Endothelial cell of hepatic sinusoid (primary cell): Measurements from ENCODE around the gene KRTDAP.
"Not testable (repeated sequence)": the region's sequence is repeated elsewhere in the genome, so short reads cannot be mapped to it uniquely, and the experiment has no call there.

Experiments used
- in situ Hi-C: cut with HindIII; loops from 2 replicates; pipeline ENCODE4 v1.10.0; 2017; ENCODE audit warnings: low sequenced_read_pairs

Gene KRTDAP

DNA sequence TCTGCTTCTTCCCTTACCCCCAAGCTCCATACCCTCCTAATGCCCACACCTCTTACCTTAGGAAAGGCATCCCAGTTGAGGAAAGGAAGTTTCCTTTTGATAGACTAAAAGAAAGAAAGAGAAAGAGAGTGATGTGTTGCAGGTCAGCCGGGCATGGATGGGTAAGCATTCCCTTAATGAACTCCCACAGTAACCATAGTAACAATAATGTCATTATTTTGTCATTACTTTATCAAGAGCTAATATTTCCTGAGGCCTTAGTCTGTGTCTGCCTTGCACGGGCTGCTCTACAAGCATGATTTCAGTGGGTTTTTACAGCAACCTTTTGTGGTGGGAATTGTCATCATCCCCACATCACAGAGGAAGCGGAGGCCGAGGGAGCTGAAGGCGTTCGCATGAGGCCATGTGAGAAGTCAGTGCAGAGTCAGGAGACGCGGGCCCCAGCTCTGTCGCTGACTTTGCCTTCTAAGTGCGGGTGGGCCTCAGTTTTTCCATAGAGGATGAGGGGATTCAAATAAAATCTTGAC, 2.5 kb downstream of the KRTDAP start:
- in situ Hi-C loops = loop anchor here (5.0 kb wide), 2 partner anchors 55 to 135 kb away; no protein-coding TSS in a partner anchor

DNA sequence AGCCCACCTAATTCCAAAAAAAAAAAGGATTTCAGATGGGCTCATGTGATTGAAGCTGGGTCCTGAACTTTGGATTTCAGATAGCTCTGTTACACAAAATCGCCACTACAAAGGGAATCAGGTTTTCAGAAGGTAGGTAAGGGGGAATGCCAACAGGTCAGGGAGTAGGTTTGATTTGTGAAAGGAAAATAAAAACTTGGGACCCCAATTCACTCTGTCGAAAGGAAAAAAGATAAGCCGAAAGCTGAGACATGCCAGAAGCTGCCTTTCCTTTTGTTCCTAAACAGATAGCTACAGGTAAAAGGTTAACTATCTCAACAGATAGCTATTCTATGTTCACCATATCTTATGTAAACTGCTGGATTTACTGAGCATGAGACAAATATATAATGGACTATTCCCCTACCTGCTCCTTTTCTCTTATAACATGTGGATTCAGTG, 4.0 kb downstream of the KRTDAP start:
- in situ Hi-C loops = loop anchor here (5.0 kb wide), 2 partner anchors 54 to 134 kb away; no protein-coding TSS in a partner anchor

DNA sequence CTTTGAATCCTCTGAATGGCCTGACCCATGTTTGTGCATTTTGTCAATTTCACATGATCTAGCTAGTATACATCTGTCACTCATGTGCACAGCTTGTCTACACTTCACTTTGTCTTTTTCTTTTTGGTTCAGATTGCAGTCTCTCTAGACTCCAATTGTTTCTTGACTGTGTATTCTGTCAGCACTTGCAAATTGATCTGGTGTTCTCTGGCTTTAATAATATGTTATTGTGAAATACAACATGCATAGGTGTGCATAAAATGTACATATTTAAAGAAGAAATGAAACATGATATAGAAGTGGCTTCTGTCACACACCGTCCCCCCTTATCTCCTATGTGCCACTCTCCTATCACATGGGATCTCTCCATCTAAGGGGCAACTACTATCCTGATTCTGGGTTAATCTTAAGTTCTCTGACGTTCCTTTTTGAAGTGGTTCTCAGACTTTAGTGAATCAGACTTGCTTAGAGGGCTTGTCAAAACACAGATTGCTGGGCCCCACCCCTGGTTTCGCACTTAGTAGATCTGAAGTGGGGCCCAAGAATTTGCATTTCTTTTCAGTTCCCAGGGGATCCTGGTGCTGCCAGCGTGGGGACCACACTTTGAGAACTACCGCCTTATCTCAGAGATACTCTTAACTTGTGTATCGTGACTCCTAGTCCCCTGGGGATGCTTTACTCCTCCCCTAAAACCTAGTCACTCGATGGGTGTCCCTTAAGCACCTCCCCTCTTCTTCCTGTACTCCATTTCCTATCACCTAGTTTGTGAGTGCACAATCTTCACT, 5.8 kb downstream of the KRTDAP start:
- in situ Hi-C loops = loop anchor here (5.0 kb wide), 2 partner anchors 52 to 132 kb away; no protein-coding TSS in a partner anchor

DNA sequence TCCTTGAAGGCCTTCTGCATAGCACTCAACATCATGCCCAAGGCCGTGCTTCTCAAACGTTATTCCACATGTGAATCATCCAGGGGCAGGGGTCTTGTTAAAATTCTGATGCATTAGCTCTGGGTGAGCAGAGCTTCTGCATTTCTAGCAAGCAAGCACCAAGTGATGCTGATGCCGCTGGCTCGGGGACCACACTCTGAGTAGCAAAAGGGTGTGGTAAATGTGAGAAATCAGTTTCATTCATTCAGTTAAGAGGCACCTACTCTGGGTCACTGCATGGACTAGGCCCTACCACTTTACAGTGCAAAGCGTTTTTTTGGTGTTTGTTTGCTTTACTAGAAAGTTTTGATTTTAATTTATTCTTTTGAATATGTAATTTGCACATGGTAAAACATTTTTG, 7.2 kb downstream of the KRTDAP start:
- in situ Hi-C loops = no loop called here

DNA sequence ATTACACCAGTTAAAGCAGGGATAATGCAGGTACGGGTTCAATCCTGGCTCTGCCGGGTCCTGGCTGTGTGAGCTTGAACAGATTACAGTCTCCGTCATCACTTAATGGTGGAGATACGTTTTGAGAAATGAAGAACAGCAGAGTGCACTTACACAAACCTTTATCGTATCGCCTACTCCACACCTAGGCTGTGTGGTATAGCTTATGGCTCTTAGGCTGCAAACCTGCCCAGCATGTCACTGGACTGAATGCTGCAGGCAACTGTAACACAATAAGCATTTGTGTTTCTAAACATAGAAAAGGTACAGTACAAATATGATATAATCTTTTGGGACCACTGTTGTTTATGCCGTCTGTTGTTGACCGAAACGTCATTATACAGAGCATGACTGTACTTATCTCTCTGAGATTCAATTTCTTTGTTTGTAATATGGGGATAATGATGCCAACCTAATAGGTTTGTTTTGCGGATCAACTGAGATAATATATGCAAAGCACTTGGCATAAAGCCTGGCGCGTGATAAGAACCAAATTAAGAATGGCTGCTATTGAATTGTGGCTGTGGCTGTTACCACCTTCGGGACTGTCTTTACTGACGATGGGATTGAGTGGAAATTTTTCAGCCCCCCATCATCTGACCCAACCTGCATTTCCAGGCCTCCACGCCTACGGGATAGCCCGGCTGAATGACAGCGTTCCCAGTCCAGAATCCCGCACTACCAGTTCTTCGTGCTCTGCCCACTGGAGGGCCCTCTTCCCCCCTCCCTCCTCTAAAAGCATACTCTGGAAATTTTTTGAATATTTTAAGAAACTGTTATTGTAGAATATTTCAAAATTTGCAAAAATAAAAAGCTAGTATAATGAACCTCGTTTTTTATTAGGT, 11.2 kb downstream of the KRTDAP start:
- in situ Hi-C loops = no loop called here

DNA sequence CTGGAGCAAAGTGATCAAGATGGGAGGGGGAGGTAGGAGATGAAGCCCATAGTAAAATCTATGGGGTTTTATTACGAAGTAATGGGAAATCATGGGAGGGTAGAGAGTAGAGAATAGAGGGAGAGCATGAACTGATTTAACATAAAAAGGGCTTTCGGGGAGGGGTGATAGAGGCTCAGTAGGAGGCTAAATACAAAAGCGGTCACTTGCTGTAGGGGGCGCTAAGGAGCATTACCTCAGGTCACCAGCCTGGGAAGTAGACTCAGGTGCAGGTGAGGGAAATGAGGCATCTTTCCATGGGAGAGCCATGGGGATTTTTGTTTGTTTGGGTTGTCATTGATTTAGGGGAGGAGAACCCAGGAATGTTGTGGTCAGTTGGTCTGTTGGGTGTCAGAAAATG, 14.1 kb downstream of the KRTDAP start:
- in situ Hi-C loops = no loop called here

DNA sequence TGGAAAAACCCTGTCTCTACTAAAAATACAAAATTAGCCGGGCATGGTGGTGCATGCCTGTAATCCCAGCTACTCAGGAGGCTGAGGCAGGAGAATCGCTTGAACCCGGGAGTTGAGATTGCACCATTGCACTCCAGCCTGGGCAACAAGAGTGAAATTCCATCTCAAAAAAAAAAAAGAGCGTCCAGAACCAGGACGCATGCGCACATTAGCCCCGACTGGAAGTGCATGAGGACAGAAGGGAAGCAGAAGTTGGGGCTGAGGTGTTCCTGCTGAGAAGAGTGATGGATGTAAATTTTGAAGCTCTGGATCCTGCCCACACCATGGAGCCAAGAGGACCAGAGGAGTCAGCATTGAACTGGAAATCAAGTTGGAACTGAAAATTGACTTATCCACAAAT, 15.7 kb downstream of the KRTDAP start:
- in situ Hi-C loops = not testable (repeated sequence)

DNA sequence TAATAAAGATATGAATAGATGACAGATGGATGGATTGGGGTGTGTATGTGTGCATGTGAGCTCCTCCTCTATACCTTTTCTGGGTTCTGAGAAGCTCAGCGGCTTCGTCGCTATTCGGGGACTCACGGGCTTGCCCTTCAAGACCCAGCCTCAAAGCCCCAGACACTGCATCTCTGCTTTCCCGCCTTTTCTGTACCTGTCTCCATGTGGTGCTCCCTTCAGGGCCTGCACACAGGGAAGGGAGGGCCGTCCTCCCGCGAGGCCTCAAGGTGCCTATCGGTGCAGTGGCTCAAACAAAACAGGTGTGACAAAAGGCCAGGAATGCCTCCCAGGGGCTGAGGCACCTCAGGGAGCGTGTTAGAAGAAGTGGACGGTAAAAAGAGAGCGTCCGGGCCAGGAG, 16.2 kb downstream of the KRTDAP start:
- in situ Hi-C loops = no loop called here

DNA sequence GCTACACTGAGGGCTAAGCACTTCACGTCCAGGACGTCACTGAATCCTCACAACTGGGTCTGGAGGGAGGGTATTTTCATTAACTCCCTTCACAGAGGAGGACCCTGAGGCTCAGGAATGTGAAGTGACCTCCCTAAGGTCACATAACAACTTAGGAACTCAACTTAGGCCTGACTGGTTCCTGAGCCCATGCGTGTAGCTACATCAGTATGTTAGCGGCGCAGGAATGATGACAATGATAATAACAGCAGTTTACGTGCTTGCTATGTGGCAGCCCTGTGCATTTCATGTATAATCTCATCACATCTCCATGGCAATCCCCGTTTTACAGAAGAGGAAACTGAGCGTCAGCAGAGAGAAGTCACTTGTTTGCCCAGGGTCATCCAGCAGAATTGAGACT, 18.3 kb downstream of the KRTDAP start:
- in situ Hi-C loops = no loop called here

DNA sequence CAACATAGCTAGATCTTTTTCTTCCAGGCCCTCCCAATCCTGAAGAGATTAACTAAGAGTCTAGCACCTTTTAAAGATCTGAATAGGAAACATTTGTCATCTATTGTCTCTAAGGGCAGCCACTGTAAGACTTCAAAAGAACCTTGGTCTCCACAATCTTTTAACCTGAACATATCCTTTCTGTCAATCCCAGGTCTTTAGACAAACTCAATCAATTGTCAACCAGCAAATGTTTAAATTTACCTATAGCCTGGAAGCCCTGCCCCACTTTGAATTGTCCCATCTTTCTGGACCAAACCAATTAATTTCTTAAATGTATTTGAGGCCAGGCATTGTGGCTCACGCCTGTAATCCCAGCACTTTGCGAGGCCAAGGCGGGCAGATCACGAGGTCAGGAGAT, 19.2 kb downstream of the KRTDAP start:
- in situ Hi-C loops = not testable (repeated sequence)

DNA sequence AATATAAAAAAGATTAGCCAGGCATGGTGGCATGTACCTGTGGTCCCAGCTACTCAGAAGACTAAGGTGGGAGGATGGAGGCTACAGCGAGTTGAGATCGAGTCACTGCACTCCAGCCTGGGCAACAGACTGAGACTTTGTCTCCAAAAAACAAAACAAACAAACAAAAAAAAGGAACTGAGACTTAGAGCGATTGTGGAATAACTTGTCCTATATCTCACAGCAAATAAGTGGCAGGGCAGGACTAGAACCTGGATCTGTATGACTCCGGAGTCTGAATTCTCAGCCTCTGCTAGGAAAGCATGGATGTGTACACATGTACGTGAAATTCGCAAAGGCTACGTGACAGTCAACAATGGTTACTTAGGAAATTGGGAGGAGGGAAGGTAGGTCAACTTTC, 20.1 kb downstream of the KRTDAP start:
- in situ Hi-C loops = no loop called here

DNA sequence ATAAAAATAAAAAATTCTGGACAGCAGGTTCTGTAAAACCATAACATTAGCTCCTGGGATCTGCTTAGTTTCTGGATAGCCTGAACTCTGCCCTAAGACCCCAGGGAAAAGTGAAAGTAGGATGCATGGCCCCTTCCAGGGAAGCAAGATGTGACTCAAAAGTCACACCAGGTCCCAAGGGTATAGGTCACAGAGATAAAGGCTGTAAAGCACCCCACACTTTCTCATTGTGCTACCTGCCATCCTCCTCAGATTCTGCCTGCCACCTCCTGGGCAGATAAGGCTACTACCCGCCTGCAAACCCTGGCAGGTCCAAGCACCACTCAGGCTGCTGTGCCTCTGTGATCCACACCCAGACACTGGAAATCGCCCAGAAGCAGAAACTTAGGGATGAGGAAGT, 21.6 kb downstream of the KRTDAP start:
- in situ Hi-C loops = no loop called here

DNA sequence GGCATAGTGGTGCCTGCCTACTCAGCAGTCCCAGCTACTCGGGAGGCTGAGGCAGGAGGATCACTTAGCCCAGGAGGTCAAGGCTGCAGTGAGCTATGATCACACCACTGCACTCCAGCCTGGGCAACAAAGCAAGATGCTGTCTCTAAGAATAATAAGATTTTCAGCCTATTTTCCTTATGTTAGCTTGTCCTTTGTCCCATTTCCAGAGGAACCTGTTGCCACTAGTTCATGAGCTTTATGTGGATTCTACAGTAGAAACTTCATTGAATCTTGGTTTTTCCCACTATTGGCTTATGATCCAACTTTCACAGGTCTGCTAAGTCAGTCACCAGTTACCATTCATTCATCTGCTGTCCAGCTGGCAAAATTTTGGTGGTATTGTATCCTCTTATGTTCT, 24.0 kb downstream of the KRTDAP start:
- in situ Hi-C loops = no loop called here

DNA sequence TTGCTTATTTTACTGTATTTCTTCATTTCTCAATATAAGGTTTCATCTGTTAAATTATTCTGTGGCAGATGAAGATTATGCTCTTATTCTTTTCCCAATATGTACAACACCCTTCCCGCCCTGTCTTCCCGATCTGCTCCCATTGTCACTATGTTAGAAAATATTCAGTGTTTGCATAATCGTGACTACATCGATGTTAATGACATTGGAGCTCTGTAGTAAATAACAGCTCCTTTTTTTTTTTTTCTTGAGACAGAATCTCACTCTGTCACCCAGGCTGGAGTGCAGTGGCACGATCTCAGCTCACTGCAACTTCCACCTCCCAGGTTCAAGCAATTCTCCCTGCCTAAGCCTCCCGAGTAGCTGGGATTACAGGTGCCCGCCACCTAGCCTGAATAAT, 27.3 kb downstream of the KRTDAP start:
- in situ Hi-C loops = not testable (repeated sequence)

DNA sequence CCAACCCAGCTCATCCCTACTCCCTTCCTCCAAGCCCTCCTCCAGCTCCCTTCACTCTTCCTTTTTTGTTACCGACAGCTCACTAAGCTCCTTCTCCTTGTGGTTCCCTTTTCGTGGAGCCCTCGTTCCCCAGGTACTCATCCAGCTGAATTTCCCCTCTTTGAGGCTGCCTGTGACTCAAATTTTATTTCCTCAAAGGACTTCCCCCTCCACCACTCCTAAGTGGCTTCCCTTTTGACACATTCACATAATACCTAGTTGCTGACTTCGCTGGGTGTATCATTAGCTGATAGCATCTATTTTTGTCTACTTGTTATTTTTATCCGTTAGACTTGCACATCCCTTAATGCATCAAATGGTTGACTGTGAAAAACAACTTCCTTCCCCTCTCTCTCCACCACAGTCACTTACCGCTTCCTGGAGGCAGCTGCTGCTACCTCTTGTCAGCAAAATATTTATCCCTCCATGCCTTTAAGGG, 27.7 kb downstream of the KRTDAP start:
- in situ Hi-C loops = no loop called here

DNA sequence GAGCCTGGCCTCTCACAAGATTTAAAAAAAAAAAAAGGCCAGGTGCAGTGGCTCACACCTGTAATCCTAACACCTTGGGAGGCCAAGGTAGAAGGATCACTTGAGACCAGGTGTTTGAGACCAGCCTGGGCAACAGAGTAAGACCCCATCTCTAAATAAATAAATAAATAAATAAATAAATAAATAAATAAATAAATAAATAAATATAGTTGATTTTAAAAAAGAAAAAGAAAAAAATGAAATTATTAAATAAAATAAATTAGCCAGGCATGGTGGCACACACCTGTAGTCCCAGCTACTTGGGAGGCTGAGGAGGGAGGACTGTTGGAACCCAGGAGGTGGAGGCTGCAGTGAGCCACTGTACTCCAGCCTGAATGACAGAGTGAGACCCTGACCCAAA, 28.5 kb downstream of the KRTDAP start:
- in situ Hi-C loops = not testable (repeated sequence)

DNA sequence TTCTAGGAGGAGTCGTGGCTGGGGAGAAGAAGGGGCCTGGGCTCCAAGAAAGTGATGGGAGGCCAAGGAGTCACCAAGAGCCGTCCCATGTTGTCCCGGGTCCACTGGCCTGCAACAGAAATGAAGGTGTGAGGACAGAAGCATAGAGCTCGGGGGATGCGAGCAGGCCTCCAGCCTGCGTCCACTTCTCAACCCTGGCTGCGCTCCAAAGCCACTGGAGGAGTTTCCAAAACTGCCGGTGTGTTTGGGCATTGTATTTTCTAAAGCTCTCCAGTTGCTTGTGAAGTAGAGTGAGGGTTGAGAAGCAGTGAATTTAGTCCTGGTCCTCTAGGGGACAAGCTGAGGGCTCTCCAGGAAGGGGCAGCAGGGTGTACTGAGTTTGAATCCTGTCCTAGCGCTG, 29.2 kb downstream of the KRTDAP start:
- in situ Hi-C loops = no loop called here

DNA sequence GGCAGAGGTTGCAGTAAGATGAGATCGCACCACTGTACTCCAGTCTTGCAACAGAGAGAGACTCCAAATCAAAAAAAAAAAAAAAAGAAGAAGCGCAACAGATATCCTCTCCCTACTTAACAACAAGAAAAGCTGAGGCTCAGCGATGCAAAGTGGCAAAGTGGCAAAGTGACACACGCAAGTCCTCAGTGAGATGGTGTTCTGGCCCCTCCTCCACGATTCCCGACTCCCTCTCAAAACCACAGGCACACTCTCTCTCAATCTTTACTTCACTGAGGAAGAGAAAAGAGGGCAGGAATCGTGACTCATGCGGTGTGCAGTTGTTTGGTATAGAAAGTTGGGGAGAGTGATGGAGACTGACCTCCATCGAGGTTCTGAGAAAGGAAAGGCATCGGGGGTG, 29.7 kb downstream of the KRTDAP start:
- in situ Hi-C loops = no loop called here

DNA sequence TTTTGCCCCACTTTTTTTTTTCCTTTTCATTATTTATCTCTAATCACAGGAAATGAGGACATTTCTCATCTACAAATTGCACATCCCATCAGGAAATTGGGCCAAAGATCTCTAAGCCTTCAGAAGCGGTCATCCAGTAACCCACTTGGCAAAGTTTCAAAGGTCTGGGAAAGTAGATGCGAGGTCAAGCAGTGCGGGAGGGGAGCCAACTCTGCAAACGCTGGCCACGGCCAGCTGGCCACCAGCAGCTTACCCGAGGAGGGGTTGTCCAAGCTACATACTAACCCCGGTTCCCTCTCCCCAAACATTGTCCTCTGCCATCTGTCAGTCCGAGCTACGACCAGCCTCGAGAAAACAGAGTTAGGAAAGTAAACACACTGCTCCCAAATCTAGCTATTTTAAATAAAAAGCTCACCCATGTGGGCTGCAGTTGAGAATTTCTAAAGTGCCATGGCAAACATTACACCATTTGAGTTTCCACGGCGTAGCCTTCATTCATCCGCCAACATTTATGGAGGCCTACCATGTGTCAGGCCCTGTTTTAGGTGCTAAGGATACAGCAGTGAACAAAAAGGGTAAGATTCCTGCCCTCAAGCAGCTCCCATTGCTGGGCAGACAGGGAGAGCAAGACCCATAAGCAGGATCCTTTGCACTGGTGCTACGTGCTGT, 30.7 kb downstream of the KRTDAP start:
- in situ Hi-C loops = no loop called here

DNA sequence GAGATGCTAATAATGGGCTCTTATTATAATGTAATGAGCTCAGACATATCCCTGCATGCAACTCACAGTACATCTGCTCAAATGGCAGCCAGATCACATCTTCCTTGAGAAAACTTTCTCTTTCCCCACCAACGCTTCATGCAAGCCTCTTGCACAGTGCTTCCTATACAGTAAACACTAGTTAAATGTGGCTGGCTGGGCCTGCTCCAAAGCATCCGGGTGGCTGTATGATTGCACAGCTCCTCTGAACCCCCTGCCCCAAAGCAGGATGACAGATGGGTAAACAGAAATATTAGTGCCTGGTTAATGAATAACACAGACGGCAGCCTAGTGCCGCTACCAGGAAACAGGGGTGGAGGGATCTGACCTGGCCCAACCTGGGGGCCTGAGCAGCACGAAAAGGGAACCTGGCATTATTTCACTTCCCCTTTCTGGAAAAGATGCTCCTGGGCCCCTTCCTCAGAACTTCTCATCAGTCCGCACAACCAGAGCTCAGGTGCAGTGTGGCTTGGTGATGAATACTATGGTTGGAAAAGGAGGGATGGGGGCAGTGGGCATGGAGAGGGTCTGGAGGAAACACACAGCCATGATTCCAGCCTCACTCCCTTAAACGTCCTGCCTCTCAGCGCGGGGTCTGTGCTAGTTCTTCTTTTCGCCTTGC, 31.4 kb downstream of the KRTDAP start:
- in situ Hi-C loops = no loop called here
